HuH-7.5 (cell line): ENCODE data around the gene SPACDR.
A peak's percentile ranks its signal among the peaks of the same experiment; 100 is the strongest.
"Not testable (repeated sequence)": the region's sequence is repeated elsewhere in the genome, so short reads cannot be mapped to it uniquely, and the experiment has no call there.

Source experiments
- DNase-seq: peaks from one replicate; pipeline ENCODE4 v3.0.0; 2011; ENCODE audit warnings: low spot score

Gene SPACDR

GRCh38 chr7:100464210-100464660, at the start of gene SPACDR:
TSS of gene SPACDR (minus strand) at chr7:100464260. CDS start at chr7:100464025, 235 bp downstream.
- no peak for DNase-seq

- no peak for DNase-seq
Measured at GRCh38 chr7:100513212-100513810, 49.3 kb upstream of the SPACDR start.

GRCh38 chr7:100510437-100511239, 46.6 kb upstream of the SPACDR start:
- DNase-seq: no peak

GRCh38 chr7:100509231-100509630, 45.2 kb upstream of the SPACDR start:
- DNase-seq: no peak

- DNase-seq: no peak
Measured at GRCh38 chr7:100506356-100506923, 42.4 kb upstream of the SPACDR start.

- no peak for DNase-seq
Measured at GRCh38 chr7:100504887-100505611, 41.0 kb upstream of the SPACDR start.

GRCh38 chr7:100504031-100504430, 40.0 kb upstream of the SPACDR start:
- not testable (repeated sequence) for DNase-seq

GRCh38 chr7:100500743-100501142, 36.7 kb upstream of the SPACDR start:
- not testable (repeated sequence) for DNase-seq

- no peak for DNase-seq
Measured at GRCh38 chr7:100496509-100496908, 32.4 kb upstream of the SPACDR start.

- peak; percentile 80 for DNase-seq
Measured at GRCh38 chr7:100493476-100494264, 29.6 kb upstream of the SPACDR start.

- no peak for DNase-seq
Measured at GRCh38 chr7:100492738-100493475, 28.8 kb upstream of the SPACDR start.

GRCh38 chr7:100491192-100491578, 27.1 kb upstream of the SPACDR start:
- no peak for DNase-seq

GRCh38 chr7:100490483-100491191, 26.6 kb upstream of the SPACDR start:
- no peak for DNase-seq

GRCh38 chr7:100489824-100490223, 25.8 kb upstream of the SPACDR start:
- peak; percentile 91 for DNase-seq

- DNase-seq: no peak
Measured at GRCh38 chr7:100489121-100489520, 25.1 kb upstream of the SPACDR start.

- no peak for DNase-seq
Measured at GRCh38 chr7:100488333-100489095, 24.5 kb upstream of the SPACDR start.

- no peak for DNase-seq
Measured at GRCh38 chr7:100486753-100487446, 22.8 kb upstream of the SPACDR start.

GRCh38 chr7:100486111-100486636, 22.1 kb upstream of the SPACDR start:
- no peak for DNase-seq

- DNase-seq: no peak
Measured at GRCh38 chr7:100485471-100485876, 21.4 kb upstream of the SPACDR start.
